ENCODE measurements around the gene TCEA3. TPM values are rescaled to one million over a fixed set of nuclear protein-coding genes. Genes with fewer than 3 reads are reported as not detected.

Gene TCEA3
- total RNA-seq, 1 experiment from 2014 or later: 0.37 TPM

GRCh38 chr1:23403355-23403734, 21.2 kb downstream of the TCEA3 start (continued):
- TF ChIP-seq ERG (CRISPR knock-in tag; IDR thresholded peaks at IDR 0.05): no peak
- no peak for TF ChIP-seq RORB (CRISPR knock-in tag; IDR thresholded peaks at IDR 0.05)
- TF ChIP-seq ATF6 (CRISPR knock-in tag; IDR thresholded peaks at IDR 0.05): no peak
- no peak for TF ChIP-seq ZMAT4 (CRISPR knock-in tag; IDR thresholded peaks at IDR 0.05)
- no peak for TF ChIP-seq ATF1 (CRISPR knock-in tag; IDR thresholded peaks at IDR 0.05)
- no peak for TF ChIP-seq ARID4B (CRISPR knock-in tag; IDR thresholded peaks at IDR 0.05; ENCODE audit: borderline replicate concordance)
- no peak for TF ChIP-seq HMGA2 (CRISPR knock-in tag; IDR thresholded peaks at IDR 0.05)

GRCh38 chr1:23403038-23403336, 21.6 kb downstream of the TCEA3 start:
- H3K27me3 Mint-ChIP-seq (ENCODE audit: low read depth): no peaks in the 10 kb centered on the region
- no peak overlapping the region for H3K27ac Mint-ChIP-seq
- no peaks in the 10 kb centered on the region for H3K9me3 Mint-ChIP-seq
- no peaks in the 10 kb centered on the region for H3K36me3 Mint-ChIP-seq
- ATAC-seq: no peak
- H3K4me3 Mint-ChIP-seq: no peak overlapping the region
- no peak for DNase-seq (ENCODE audit: low spot score)
- H3K4me1 Mint-ChIP-seq: peaks cover 9% of the 10 kb centered on the region; the same call in 1 of the 2 replicates
- ChIA-PET POLR2A (no interaction called here), CTCF (interaction anchor here (0.9 to 3.0 kb wide), 11 partner anchors 8 to 431 kb away, joined by 4 to 48 read pairs (median 12); partner anchors contain the start of genes TCEA3 and ZNF436)
- TF ChIP-seq E2F4 (CRISPR knock-in tag; IDR thresholded peaks at IDR 0.05; ENCODE audit: borderline replicate concordance, low read depth) (no peak), ZNF425 (CRISPR knock-in tag; conservative IDR thresholded peaks at IDR 0.05) (no peak), ZNF121 (CRISPR knock-in tag; IDR thresholded peaks at IDR 0.05) (no peak), CBFB (CRISPR knock-in tag; IDR thresholded peaks at IDR 0.05; ENCODE audit: low read depth) (no peak), ZNF671 (CRISPR knock-in tag; IDR thresholded peaks at IDR 0.05) (no peak), JAZF1 (CRISPR knock-in tag; IDR thresholded peaks at IDR 0.05) (no peak), ZBTB43 (CRISPR knock-in tag; IDR thresholded peaks at IDR 0.05) (no peak), HMGXB4 (CRISPR knock-in tag; IDR thresholded peaks at IDR 0.05) (no peak), GTF2I (CRISPR knock-in tag; conservative IDR thresholded peaks at IDR 0.05) (no peak), TP53 (CRISPR knock-in tag; IDR thresholded peaks at IDR 0.05) (no peak), NR3C1 (CRISPR knock-in tag; conservative IDR thresholded peaks at IDR 0.05; ENCODE audit: low read depth) (no peak), ZNF232 (CRISPR knock-in tag; IDR thresholded peaks at IDR 0.05) (no peak), ETV6 (CRISPR knock-in tag; IDR thresholded peaks at IDR 0.05) (no peak), ZSCAN18 (CRISPR knock-in tag; IDR thresholded peaks at IDR 0.05) (no peak), ZNF219 (CRISPR knock-in tag; IDR thresholded peaks at IDR 0.05; ENCODE audit: borderline replicate concordance) (no peak)
